Transverse colon (tissue), 3 donors: Measurements from ENCODE around the gene CCL2.

Source experiments
- CTCF ChIP-seq, 5 experiments: fragments of 200-600 bp in 3 of 5; fragments of 450-650 bp in 2 of 5; sonication (generic) in 3 of 5; IDR thresholded peaks; 1 replicate in 2 of 5; 2 replicates in 3 of 5; pipeline ENCODE4 v1.5.1; 2016 to 2017; ENCODE audit warnings: antibody characterized with exemption in 5 of 5, inconsistent platforms in 3 of 5, mild to moderate bottlenecking in 2 of 5, moderate library complexity in 1 of 5
- POLR2A ChIP-seq: fragments of 450-650 bp; IDR thresholded peaks from one replicate; pipeline ENCODE4 v1.6.1; 2016; ENCODE audit warnings: antibody characterized with exemption, mild to moderate bottlenecking, moderate library complexity

GRCh38 chr17:34246446-34246845 lies 8.6 kb upstream of the CCL2 start:
- TF ChIP-seq POLR2A (no peak), CTCF (IDR thresholded peaks at IDR 0.05) (no peak)
